Measurements from ENCODE around the gene BUD23. TPM values are rescaled to one million over a fixed set of nuclear protein-coding genes. Genes with fewer than 3 reads are reported as not detected.

BUD23 gene
- total RNA-seq, 1 donor from 2014 or later, result 42.6 TPM

GRCh38 chr7:73642834-73643233, 40.6 kb upstream of the BUD23 start:
- H3K4me3 Mint-ChIP-seq (ENCODE audit: unreplicated experiment), result no peak overlapping the region
- H3K27me3 Mint-ChIP-seq (ENCODE audit: low read depth), result peaks cover 24% of the 10 kb centered on the region
- TF ChIP-seq CTCF (IDR thresholded peaks at IDR 0.05), result no peak
- DNase-seq (ENCODE audit: low spot score), result no peak
- H3K9me3 Mint-ChIP-seq (ENCODE audit: low read depth), result no peaks in the 10 kb centered on the region
- peaks cover 2% of the 10 kb centered on the region for H3K36me3 Mint-ChIP-seq (ENCODE audit: low read depth)
- no peaks in the 10 kb centered on the region for H3K4me1 Mint-ChIP-seq (ENCODE audit: low read depth)
- H3K27ac Mint-ChIP-seq (ENCODE audit: unreplicated experiment), result no peak overlapping the region

- Mint-ChIP-seq H3K27me3 (ENCODE audit: low read depth) (peaks cover 40% of the 10 kb centered on the region), H3K9me3 (ENCODE audit: low read depth) (no peaks in the 10 kb centered on the region), H3K27ac (ENCODE audit: unreplicated experiment) (no peak overlapping the region)
Measured at GRCh38 chr7:73644688-73645286, 38.6 kb upstream of the BUD23 start.

GRCh38 chr7:73645643-73646174, 37.7 kb upstream of the BUD23 start:
- no peak for DNase-seq (ENCODE audit: low spot score)
- TF ChIP-seq CTCF (IDR thresholded peaks at IDR 0.05), result no peak
- H3K27me3 Mint-ChIP-seq (ENCODE audit: low read depth), result peaks cover 47% of the 10 kb centered on the region
- H3K4me3 Mint-ChIP-seq (ENCODE audit: unreplicated experiment), result no peak overlapping the region
- peaks cover 5% of the 10 kb centered on the region for H3K4me1 Mint-ChIP-seq (ENCODE audit: low read depth)
- H3K9me3 Mint-ChIP-seq (ENCODE audit: low read depth), result no peaks in the 10 kb centered on the region
- H3K27ac Mint-ChIP-seq (ENCODE audit: unreplicated experiment), result no peak overlapping the region
- H3K36me3 Mint-ChIP-seq (ENCODE audit: low read depth), result peaks cover 2% of the 10 kb centered on the region

More at GRCh38 chr7:73644688-73645286, 38.6 kb upstream of the BUD23 start:
- Mint-ChIP-seq H3K4me3 (ENCODE audit: unreplicated experiment) (no peak overlapping the region), H3K36me3 (ENCODE audit: low read depth) (peaks cover 2% of the 10 kb centered on the region), H3K4me1 (ENCODE audit: low read depth) (peaks cover 5% of the 10 kb centered on the region)
- DNase-seq (ENCODE audit: low spot score), result no peak
- no peak for TF ChIP-seq CTCF (IDR thresholded peaks at IDR 0.05)

- no peak for TF ChIP-seq CTCF (IDR thresholded peaks at IDR 0.05)
- Mint-ChIP-seq H3K27me3 (ENCODE audit: low read depth) (peaks cover 53% of the 10 kb centered on the region), H3K27ac (ENCODE audit: unreplicated experiment) (no peak overlapping the region), H3K4me3 (ENCODE audit: unreplicated experiment) (no peak overlapping the region), H3K4me1 (ENCODE audit: low read depth) (peaks cover 5% of the 10 kb centered on the region), H3K9me3 (ENCODE audit: low read depth) (no peaks in the 10 kb centered on the region), H3K36me3 (ENCODE audit: low read depth) (peaks cover 2% of the 10 kb centered on the region)
- DNase-seq (ENCODE audit: low spot score), result no peak
Measured at GRCh38 chr7:73646785-73647724, 36.3 kb upstream of the BUD23 start.
